ENCODE measurements around the gene NIPA2.

The NIPA2 gene

GRCh38 chr15:22874256-22874655, 35.8 kb downstream of the NIPA2 start:
- H3K27ac ChIP-seq, result no peak overlapping the region
- DNase-seq (ENCODE audit: low read depth, low spot score), result no peak

GRCh38 chr15:22874966-22875365, 36.5 kb downstream of the NIPA2 start:
- H3K27ac ChIP-seq, result no peak overlapping the region
- DNase-seq (ENCODE audit: low read depth, low spot score), result no peak

GRCh38 chr15:22877117-22877516, 38.7 kb downstream of the NIPA2 start:
- no peak overlapping the region for H3K27ac ChIP-seq
- no peak for DNase-seq (ENCODE audit: low read depth, low spot score)

- no peak overlapping the region for H3K27ac ChIP-seq
- no peak for DNase-seq (ENCODE audit: low read depth, low spot score)
Observed at GRCh38 chr15:22877607-22878006, 39.1 kb downstream of the NIPA2 start.

- no peak for DNase-seq (ENCODE audit: low read depth, low spot score)
- no peak overlapping the region for H3K27ac ChIP-seq
Observed at GRCh38 chr15:22878103-22878502, 39.6 kb downstream of the NIPA2 start.

- DNase-seq (ENCODE audit: low read depth, low spot score), result no peak
- no peak overlapping the region for H3K27ac ChIP-seq
Observed at GRCh38 chr15:22880068-22880980, 41.9 kb downstream of the NIPA2 start.

- no peak for DNase-seq (ENCODE audit: low read depth, low spot score)
- no peak overlapping the region for H3K27ac ChIP-seq
Observed at GRCh38 chr15:22880981-22881738, 42.7 kb downstream of the NIPA2 start.

GRCh38 chr15:22881739-22882440, 43.4 kb downstream of the NIPA2 start:
- H3K27ac ChIP-seq, result no peak overlapping the region
- DNase-seq (ENCODE audit: low read depth, low spot score), result no peak

- DNase-seq (ENCODE audit: low read depth, low spot score), result no peak
- H3K27ac ChIP-seq, result no peak overlapping the region
Observed at GRCh38 chr15:22883196-22883595, 44.7 kb downstream of the NIPA2 start.

GRCh38 chr15:22884344-22884743, 45.9 kb downstream of the NIPA2 start:
- H3K27ac ChIP-seq, result no peak overlapping the region
- no peak for DNase-seq (ENCODE audit: low read depth, low spot score)

- DNase-seq (ENCODE audit: low read depth, low spot score), result no peak
- no peak overlapping the region for H3K27ac ChIP-seq
Observed at GRCh38 chr15:22885120-22885519, 46.7 kb downstream of the NIPA2 start.

- peak overlapping the region; percentile 56 for H3K27ac ChIP-seq
- no peak for DNase-seq (ENCODE audit: low read depth, low spot score)
Observed at GRCh38 chr15:22887157-22887951, 48.9 kb downstream of the NIPA2 start.

GRCh38 chr15:22888120-22888859, 49.8 kb downstream of the NIPA2 start:
- DNase-seq (ENCODE audit: low read depth, low spot score), result peak; percentile 71
- H3K27ac ChIP-seq, result peak overlapping the region; percentile 56

GRCh38 chr15:22889146-22889818, 50.8 kb downstream of the NIPA2 start:
- DNase-seq (ENCODE audit: low read depth, low spot score), result no peak
- H3K27ac ChIP-seq, result peak overlapping the region; percentile 56

GRCh38 chr15:22890296-22890695, 51.8 kb downstream of the NIPA2 start:
- H3K27ac ChIP-seq, result no peak overlapping the region
- DNase-seq (ENCODE audit: low read depth, low spot score), result no peak

GRCh38 chr15:22891426-22892210, 53.2 kb downstream of the NIPA2 start:
- DNase-seq (ENCODE audit: low read depth, low spot score), result no peak
- H3K27ac ChIP-seq, result no peak overlapping the region

GRCh38 chr15:22892333-22892732, 53.9 kb downstream of the NIPA2 start:
- no peak overlapping the region for H3K27ac ChIP-seq
- DNase-seq (ENCODE audit: low read depth, low spot score), result no peak

GRCh38 chr15:22893081-22893480, 54.6 kb downstream of the NIPA2 start:
- H3K27ac ChIP-seq, result no peak overlapping the region
- no peak for DNase-seq (ENCODE audit: low read depth, low spot score)

Measured in epithelial cell of prostate (primary cell).